GM12801 (cell line): ENCODE measurements around the gene PACC1.

Experiments
- TF ChIP-seq, protein P1 (sequence below): IDR thresholded peaks from one replicate; pipeline ENCODE4 v1.5.1; 2011; ENCODE audit warnings: control low read depth; ENCODE audit not compliant: insufficient read length; ENCODE audit errors: extremely low read depth

Gene PACC1

DNA sequence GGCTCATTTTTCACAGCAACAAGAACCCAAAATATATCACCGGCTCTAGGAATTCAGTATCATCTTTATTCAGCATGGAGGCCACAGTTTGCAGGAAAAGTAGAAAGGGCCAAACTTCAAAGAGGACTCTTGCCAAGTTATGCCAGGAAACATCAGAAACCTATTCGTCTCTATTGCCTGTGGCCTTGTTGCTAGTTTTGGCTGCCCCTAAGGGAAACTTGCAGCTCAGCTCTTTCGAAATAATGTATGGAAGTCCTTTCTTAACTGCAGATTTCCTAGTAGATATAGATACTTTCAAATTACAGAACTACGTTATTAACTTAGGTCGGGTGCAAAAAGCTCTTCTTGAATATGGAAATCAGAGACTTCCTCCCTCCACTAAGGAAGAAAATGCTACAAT is 13.8 kb upstream of the PACC1 start:
- TF ChIP-seq, protein P1, sequence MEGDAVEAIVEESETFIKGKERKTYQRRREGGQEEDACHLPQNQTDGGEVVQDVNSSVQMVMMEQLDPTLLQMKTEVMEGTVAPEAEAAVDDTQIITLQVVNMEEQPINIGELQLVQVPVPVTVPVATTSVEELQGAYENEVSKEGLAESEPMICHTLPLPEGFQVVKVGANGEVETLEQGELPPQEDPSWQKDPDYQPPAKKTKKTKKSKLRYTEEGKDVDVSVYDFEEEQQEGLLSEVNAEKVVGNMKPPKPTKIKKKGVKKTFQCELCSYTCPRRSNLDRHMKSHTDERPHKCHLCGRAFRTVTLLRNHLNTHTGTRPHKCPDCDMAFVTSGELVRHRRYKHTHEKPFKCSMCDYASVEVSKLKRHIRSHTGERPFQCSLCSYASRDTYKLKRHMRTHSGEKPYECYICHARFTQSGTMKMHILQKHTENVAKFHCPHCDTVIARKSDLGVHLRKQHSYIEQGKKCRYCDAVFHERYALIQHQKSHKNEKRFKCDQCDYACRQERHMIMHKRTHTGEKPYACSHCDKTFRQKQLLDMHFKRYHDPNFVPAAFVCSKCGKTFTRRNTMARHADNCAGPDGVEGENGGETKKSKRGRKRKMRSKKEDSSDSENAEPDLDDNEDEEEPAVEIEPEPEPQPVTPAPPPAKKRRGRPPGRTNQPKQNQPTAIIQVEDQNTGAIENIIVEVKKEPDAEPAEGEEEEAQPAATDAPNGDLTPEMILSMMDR = no peak

DNA sequence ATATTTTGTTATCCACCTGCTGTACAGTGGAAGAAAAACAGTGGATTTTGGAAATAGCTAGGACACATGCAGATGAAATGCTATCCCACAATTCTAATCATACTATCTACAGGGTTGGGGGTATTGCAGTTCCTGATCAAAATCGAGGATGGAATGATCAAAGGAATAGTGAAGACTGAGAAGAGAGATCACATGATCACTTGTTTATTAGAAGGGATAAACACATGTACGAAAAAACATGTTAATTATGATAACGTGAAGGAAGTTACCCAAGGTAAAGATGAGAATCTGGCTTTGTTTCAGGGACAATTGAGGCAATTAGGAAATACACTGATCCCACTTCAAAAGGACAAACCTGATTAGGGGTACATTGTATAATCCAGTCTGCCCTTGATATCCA is 9.2 kb upstream of the PACC1 start:
- TF ChIP-seq, protein P1 = no peak

DNA sequence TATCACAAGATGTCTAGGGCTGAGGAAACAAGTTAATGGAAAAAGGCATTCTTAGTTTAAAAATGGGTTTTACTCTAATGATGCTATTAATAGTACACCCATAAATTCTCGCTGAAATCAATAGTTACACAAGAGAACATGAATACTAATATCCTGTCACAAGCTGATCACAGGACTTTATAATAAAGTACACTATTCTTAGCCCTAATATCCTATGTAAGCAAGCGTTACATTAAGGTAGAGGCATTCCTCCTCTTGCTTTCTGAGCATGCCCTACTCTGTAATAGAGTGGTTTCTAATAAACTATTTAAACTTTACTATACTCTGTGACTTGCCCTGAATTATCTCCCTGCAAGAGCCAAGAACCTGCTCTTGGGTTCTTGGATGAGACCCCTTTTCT is 6.5 kb upstream of the PACC1 start:
- TF ChIP-seq, protein P1 = no peak

DNA sequence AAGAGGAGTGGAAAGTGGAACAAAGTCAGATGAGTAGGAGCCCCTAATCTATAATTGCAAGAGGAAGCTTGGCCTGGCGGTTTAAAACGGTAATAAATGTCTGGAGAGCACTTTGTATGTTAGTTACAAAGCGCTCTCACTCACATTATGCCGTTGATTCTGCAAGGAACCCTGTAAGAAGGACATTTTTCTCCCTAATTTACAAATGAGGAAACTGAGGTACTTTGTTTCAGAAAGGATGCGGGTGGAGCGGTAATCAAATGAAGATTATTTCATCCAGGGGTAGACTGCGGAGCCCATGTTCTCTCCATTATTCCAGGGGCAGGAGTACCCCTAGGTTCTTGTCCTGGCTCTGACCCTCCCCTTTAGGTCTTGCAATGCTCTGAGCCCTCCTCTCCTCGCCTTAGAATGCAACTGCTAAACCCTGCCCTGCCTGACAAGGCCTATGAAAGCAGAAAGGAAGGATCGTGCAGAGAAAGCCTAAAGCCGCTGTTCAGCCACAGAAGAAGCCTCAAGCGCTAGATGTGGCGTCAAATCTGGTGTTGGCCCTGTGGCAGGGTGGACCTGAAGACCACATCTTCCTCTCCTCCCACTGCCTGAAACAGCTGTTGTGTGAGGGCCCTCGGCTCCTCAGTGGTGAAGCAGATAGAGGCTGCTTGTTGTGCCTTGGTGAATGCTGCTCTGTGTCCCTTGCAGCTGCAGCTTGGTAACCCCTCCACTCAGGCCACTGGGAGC is 588 bp upstream of the PACC1 start:
- TF ChIP-seq, protein P1 = no peak

DNA sequence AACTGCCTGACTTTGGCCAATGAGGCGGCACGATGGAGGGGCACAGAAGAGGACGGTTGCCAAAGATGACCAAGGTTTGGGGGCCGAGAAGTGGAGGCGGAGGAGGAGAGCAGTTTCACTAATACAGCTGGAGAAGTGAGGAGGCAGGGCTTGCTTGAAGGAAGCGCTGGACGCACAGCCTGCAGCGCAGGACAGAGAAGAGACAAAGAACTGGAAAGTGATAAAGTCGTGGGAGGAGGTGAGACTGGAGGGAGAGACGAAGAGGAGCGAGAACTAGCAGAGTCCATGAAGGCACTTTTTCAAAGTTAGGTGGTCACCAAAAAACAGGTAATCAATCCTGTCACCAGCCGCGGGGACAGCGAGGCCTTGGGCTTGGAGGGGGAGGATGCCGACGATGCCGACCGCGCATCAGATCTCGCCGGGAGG is 771 bp downstream of the PACC1 start:
- TF ChIP-seq, protein P1 = no peak

DNA sequence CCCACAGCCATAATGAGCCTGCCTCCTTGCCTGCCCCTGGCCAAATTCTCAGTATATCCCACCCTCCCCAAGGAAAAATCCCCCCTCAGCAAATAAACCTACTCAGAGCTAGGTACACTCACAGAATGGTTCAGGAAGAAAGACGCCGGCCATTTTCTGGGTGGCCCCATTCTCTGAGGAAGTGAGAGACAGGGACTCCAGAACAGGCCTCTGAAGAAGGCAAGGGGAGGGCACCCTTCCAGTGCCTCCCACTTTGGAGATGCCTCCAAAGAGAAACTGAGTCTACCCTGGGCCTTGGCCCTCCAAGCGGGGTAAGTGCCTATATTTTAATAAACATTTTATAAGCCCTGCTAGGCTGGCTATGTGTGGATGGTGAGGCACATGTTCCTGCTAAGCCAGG is 2.3 kb downstream of the PACC1 start:
- TF ChIP-seq, protein P1 = no peak

DNA sequence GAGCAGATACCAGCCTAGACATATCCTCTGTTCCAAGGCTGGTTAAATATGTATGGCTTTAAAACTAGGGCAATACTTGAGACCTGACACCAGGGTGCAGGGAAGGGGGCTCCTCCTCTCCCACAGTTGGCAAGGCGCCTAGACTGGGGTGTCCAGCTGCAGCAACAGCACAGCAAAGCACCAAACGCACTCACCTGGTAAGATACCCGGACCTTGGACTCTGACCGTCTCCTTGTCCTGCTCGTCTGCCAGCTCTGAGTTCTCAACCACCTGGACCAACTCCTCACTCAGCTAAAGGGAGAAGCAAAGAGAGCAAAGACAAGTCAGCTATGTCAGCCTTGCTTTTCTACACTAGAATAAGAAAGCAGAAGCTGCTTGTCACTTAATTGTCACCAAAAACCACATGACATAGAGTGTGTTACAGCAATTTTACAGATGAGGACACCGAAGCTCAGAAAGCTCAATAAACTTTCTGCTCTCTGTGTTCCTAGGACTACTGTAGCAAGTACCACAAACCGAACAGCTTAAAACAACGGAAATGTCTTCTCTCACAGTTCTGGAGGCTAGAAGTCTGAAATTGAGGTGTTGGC is 4.4 kb downstream of the PACC1 start:
- TF ChIP-seq, protein P1 = no peak
